ENCODE results near the gene PCNA.

Gene PCNA

DNA sequence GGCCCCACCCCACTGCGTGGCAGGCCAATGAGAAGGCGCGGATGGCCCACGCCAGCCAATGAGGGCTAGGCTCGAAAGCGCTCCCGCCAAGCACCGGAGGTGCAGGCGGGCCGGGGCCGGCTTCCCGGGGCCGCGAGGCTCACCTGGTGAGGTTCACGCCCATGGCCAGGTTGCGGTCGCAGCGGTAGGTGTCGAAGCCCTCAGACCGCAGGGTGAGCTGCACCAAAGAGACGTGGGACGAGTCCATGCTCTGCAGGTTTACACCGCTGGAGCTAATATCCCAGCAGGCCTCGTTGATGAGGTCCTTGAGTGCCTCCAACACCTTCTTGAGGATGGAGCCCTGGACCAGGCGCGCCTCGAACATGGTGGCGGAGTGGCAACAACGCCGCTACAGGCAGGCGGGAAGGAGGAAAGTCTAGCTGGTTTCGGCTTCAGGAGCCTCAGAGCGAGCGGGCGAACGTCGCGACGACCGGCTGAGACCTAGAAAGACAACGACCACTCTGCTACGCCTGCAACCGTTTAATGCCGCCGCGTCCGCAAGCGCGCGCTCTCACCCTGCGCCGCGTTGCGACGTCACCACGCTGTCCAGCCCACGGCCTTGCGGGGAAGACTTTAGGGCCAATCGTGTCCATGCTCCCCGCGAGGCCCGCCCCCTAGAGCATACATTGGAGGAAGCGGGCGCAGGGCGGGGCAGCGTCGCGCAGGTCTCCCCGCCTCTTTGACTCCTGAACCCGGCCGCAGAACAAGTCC lies at the start of gene PCNA:
PCNA (minus strand) TSS at position 524 of the 750 bp plus-strand sequence; CDS start at position 364, 160 bp downstream.
- DNase-seq, result peak; percentile 98 to 99

DNA sequence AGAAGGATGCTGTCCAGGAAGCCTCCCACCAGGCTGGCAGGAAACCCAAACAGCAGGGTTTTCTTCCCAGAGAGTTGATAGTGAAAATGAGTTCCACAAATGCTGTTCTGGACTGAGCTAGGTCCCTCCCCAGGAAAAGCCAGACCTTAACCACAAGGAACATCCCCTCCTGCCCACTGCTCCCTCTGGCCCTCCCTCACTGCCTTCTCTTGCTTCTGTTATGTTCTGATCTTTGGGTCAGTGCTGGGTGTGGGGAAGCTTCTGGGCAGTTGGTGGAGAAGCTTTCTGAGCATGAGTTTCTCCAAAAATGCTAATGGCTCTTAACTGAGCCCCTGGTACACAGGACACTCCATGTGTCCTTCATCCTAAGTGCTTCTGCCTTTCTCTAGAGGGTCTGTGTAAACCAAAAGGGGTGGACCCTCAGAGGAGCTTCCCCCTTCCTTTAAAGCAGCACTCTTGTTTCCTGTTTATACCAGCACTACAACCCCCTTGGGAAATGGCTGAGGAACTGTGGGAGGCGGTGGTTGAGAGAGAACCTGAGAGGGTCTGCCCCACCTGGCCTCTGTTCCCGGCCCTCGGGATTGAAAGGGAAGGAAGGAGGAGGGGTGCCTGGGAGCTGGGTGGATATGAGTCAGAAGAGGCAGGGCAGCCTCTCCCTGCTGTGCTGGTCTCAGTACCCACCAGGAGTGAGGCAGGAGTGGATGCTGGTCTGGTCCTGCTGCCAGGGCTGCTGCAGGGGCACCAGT lies 49.1 kb upstream of the PCNA start:
- no peak for DNase-seq

DNA sequence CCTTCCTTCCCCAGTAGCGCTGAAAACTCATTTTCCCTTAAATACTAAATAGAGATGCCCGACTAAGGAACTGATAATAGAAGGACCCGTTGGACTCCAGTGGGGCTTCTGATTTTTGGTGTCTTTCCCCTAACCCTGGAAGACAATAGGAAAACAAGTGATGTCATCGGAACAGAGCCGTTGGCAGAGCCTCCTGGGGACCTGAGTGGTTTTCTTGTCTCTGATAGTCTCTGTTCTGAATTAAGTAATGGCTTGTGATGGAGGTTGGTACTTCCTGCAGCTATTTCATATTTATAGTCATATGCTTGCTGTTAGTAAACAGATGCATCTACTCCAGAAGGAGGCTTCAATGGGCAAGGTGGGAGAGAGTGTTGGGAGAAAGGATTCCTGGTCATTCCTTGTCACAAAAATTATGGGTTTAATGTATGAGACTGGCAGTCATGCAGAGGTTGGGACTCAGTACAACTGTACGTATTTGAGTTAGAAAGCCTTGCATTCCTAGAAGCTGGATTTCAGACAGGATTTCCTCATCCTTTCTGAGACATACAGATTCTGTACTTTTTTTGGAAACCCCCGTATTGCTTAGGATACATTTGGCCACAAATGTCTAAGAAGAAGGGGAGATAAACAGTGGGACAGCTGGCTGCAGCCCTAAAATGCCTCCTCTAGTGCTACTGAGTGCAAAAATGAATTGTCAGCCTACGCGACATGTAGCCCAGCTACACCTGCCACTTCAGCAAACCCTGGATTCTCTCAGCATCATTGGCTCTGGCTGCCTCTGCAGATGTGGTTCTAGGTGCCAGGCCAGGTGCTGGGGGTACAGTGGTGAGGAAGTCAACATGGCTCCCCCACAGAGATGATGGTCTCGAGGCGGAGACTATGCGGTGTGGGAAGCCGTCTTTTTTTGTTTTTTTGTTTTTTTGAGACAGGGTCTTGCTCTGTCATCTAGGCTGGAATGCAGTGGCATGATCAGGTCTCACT lies 45.2 kb upstream of the PCNA start:
- no peak for DNase-seq

DNA sequence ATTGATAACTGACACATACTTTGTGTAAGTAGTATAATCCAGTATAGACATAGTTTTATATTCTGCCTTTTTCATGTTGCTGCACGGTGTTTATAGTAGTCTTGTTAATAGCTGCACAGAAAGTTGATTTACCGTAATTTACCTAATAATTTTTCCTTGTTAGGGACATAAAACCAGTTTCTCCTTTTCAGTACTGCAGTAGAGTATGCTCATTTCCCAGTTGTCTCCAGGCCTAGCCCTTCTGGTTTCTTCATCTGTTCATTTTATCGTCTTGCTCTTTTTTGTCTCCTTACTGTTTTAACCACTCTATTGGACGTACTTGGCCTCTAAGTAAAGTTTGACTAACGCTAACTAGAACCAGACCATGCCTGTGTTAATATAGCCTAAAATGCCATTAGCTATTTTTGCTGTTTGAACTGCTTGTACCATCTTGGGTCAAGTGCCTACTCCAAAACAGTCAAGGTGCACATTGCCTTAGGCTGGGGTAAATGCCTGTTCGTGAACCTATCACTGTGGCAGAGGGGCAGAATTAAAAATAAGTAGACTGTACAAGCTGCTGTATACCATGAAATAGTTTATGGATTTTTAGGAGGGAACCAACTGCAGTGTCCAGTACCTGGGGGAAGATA lies 41.9 kb upstream of the PCNA start:
- no peak for DNase-seq

DNA sequence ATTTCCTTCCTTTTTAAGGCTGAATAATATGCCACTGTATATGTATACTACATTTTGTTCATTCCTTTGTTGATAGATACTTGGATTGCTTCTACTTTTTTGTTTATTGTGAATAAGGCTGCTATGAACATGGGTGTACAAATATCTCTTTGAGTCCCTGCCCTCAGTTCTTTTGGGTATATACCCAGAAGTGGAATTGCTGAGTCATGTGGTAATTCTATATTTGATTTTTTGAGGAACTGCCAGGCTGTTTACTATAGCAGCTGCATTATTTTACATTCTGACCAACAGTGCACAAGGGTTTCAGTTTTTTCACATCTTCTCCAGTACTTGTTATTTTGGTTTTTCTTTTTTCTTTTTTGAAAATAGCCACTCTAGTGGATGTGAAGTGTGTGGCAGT lies 41.1 kb upstream of the PCNA start:
- no peak for DNase-seq

DNA sequence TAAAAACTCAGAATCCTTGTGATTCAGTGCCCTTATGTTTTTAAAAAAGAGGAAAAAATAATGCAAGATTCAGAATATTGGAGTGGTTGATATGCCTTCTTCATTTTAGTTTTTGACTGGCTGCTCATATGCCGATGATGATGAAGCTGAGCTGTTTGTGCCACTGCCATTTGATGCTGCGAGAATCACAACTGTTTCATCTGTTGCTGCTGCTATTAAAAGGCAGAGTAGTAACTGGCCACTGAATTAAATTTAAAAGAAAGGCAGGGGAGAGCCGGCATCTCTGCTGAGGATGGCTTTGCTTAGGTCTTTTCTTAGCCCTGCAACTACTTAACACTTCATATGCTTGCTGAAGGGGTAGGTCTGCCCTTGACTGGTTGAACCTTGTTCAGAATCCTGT lies 40.2 kb upstream of the PCNA start:
- DNase-seq, result no peak

DNA sequence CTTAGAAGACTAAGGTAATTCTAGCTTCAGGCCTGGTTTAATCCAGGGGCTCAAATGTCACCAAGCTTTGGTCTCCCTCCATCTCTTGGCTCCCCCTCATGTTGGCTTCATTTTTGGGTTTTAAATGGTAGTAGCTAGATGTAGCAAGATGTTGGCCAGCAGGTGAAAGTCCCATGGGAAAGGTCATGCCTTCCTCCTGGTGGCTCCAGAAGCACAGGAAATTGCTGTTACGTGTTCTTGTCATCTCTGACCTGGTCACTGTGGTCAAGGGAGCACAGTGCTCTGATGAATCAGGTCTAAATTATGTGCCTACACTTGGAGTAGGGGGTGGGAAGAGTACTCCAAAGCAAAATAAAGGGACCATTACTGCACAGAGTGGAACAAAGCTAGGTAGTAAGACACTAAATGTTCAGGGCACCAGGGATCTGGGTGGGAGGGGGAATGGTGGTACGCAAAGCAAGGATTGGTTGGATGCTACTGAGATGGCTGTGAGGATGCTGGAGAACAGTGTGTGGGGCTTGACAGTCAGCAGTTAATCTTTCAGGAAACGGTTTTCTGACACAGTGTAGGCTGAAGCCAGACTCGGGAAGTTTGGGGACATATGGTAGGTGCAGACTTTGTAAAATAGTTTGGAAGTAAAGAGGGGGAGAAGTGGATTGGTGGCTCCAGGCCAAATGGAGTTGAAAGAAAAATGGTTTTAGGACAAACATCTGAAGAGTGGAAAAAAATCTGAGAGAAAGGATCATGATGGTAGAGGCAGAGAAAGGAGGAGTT lies 37.1 kb upstream of the PCNA start:
- no peak for DNase-seq

DNA sequence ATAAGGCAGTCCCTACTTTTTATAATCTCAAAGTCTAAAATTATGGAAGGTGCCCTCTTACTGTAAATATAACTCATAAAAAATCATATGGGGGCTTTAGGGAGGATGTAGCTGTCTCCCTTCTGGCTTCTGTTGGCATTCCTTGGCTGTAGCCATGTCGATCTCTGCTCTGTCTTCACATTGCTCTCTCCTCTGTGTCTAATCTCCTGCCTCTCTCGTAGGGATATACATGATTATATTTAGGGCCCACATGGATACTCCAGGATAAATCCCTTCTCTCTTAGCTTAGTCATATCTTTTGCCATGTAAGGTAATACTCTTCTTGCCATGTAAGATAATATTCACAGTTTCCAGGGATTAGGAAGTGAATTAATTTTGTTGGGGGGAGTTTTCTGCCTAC lies 35.6 kb upstream of the PCNA start:
- DNase-seq, result no peak

DNA sequence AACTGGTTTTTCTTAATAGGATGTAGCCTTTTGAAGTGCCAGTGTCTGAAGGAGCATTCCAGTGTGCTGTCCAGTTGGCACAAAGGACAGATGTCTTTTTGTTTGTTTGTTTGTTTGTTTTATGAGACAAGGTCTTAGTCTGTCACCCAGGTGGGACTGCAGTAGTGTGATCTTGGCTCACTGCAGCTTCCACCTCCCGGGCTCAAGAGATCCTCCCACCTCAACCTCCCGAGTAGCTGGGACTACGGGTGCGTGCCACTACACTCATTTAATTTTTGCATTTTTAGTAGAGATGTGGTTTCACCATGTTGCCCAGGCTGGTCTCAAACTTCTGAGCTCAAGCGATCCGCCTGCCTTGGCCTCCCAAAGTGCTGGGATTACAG lies 34.8 kb upstream of the PCNA start:
- DNase-seq, result no peak

DNA sequence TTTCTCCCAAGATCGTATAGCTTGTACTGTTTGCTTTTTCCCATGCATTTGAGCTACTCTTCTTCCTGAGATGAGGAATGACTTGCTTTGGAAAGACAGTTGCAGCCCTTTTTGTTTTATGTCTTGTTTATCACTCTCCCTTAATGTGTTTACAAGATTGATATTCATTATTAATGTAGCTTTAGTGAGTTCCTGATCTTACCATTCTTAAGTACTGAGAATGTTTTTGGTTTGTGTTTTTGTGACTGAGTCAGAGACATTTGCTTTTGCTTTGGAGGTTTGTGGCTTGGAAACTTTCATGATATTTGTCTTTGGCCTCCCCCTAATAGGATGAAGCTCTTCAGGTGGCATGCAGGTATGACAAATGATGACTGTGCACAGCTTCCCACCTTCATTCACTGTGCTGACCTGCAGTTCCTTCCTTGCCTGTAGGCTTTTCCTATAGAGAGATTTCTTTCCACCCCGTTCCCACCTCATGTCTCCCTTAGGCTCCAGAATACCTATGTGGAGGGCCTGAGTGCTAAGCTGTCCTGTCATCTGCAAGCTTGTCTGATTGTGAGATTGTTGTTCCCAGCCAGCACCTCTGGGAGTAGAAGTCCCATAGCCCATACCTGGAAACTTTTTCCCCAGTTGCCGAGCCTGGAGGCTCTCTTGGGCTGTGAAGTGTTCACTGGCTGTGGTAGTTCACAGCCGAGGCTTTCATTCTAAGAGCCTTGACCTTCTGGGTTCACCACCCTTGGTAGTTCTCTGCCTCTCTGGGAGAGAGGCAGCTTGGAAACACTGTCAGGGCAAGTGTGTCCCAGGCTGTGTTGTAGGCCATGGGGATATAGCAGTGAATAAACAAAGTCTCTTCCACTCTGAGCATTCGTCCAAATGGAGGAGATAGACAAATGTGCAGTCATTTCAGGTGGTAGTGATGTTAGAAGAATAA lies 34.1 kb upstream of the PCNA start:
- DNase-seq, result no peak

DNA sequence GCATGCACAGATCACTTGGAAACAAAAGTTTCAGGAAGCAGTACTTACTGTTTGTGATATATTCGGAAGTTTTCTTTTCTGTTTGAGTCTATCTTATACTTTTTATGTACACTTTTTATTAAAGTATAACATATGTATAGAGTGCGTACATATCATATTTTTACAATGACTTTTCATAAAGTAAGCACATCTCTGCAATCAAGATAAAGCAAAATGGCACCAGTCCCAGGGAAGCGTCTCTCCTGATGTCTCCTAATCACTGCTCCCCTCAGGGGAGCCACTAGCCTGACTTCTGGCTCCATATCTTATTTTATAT lies 33.4 kb upstream of the PCNA start:
- no peak for DNase-seq

DNA sequence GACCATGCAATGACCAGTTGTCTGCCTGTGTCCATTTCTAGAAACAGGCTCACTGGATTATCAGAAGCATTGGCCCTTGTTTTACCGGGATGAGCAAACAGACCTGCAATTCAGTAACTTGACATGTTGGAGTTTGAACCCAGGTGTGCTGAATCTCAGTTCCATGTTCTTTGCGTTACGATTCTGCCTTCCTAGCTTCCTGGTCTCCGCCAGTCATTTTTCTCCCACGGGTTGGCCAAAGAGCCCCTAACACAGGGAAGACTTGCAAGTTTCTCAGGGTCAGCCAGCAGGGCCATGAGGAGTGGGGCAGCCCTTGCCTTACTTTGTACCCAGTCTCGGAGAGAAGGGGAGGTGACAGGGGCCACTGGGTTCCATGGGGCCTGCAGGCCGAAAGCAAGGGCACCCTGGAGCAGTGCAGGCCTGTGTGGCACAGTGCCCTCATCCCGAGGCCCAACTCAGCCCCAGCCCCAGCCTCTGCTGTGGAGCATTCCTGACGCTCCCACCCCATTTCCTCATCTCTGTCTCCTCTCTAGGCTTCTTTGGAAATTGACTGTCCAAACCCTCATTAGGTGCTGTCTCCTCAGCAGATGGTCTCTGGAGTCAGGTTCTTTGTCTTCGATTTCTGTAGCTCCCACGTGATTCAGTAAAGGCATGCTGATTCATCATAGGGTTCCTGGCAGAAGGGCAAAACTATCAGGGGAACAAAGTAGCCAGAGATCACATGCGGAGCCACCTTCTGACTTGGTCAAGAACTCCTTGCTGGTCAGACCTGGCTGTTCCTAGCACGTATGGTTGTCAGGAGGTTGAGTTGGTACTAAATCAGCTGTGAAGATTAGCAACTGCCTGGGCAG lies 30.7 kb upstream of the PCNA start:
- no peak for DNase-seq

DNA sequence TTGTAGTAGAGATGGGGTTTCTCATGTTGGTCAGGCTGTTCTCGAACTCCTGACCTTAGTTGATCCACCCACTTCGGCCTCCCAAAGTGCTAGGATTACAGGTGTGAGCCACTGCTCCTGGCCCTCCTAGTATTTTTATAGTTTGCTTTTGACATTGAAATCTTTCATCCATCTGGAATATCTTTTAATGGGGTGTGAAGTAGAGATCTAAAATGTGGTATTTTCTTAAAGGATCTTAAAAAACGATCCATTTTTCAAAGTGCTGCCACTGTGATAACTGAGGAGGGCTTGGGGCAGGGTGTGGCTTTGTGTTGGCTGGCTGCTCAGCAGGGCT lies 30.1 kb upstream of the PCNA start:
- no peak for DNase-seq

DNA sequence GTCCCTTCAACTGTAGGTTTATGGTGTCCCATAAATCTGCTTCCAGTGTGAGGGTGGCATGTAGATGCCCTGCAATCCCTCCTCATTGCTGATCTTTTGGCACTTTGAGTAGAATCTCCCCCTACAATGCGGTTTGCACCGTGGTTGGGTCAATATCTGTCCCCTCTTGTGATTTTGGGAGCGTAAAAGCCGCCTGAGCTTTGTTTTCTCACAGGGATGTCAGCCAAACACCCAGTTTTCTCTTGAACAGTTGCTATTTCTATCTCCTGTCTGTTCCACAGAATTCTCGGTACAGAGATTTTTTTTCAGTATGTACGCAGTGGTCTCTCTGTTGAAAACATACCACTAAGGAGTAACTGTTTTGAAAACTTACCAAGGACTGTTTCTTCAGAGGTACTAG lies 28.8 kb upstream of the PCNA start:
- DNase-seq, result no peak

DNA sequence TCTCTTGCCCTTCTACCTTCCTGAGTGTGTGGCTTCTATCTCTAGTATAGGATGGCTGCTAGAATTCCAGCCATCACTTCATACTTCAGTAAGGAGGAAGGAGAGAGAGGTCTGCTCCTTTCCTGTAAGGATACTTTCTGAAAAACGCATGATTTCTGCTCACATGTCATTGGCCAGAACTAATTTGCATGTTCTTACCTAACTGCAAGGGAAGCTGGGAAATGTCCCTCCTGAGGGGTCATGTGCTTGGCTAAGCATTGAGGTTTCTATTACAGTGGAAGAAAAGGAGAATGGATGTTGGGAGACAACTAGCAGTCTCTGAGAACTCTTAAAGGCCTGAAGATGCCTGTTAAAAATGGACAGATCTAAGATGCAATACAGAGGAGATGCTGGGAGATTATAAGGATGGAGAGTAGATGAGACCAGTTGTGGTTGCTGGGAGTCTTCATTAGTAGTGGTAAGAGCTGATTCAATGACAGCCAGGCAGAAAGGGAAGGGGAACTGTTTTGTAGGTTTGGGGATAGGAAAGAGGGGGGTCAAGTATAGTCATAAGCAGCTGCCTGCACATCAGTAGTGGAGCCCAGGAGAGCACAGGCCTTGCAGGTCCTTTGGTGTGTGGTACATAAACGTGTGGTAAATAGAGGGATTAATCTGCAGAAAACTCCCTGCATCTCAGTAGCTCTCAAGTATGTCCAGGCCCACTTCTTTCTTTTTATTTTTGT lies 27.3 kb upstream of the PCNA start:
- DNase-seq, result no peak

DNA sequence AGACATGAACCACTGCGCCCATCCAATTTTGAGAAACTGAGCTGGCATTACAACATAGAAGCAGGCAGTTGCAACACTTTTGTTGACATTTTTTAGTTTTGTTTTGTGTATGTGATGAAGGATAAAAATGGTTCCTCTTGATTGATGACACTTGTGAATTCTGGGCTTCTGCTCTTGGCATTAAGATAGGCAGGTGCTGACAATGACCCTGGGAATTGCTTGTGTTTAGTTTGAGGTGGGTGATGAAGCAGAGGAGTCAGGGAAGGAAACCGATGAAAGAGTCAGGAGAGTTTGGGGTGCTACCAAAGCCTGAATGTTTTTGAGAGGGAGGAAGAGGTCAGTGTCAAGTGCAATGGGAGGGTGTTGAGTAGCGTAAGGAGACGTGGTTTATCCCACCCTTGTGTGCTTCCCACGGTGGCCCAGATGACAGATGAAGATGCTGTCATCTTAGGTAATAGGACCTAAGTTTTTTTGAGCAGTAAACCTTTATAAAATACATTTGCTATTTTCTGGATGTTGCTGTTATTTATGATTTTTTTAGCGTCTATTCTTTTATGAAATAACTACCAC lies 26.4 kb upstream of the PCNA start:
- no peak for DNase-seq

DNA sequence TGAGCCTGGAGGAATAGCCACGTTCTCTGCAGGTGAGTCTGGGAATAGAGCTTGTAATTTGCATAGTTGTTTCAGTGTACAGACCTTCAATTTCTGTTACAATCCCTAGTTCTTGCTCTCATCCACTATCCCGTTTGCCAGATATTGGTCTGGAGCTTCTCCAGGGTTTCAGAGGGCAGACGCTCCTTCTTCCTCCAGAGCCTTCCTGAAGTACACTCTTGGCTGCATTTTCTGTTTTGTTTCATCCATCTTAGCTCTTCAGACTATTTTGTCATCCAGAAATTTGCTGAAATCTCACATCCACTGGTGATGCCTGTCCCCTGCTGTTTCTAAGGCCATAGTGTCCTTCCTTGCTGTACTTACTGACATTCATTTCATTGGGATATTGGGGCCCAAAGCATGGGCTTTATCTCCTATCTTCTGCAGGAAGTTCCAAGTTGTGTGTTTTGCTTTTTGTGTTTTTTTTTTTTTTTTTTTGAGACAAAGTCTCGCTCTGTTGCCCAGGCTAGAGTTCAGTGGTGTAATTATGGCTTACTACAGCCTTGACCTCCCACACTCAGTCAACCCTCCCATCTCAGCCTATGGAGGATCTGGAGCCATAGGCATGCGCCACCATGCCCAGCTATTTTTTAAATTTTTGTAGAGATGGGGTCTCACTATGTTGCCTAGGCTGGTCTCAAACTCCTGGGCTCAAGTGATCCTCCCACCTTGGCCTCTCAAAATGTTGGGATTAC lies 25.8 kb upstream of the PCNA start:
- no peak for DNase-seq

DNA sequence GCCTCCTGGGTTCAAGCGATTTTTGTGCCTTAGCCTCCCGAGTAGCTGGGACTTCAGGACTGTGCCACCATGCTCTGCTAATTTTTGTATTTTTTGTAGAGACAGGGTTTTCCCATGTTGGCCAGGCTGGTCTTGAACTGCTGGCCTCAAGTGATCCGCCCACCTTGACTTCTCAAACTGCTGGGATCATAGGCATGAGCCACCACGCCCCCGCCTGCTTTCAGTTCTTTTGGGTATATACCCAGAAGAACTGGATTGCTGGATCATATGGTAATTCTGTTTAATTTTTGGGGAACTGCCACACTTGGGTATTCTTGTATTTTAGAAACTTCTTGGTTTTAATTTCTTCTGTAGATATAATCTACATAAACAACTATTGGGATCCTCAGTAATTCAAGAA lies 24.1 kb upstream of the PCNA start:
- DNase-seq, result peak; percentile 28 to 50
